A549 (cell line): ENCODE measurements around the gene REEP5.
"Not testable (repeated sequence)": the region's sequence is repeated elsewhere in the genome, so short reads cannot be mapped to it uniquely, and the experiment has no call there.

ENCODE experiments used
- CHD4 ChIP-seq: fragments of 200-600 bp; sonication (generic); IDR thresholded peaks from 2 replicates; pipeline ENCODE4 v1.6.1; 2016; ENCODE audit warnings: antibody characterized with exemption, mild to moderate bottlenecking, borderline replicate concordance
- CTCF ChIP-seq: fragments of >200 bp; sonication (Bioruptor Twin); formaldehyde crosslinking; IDR thresholded peaks from 3 replicates; pipeline ENCODE4 v1.5.1; 2016
- ESRRA ChIP-seq: fragments of 150-350 bp; IDR thresholded peaks from 2 replicates; pipeline ENCODE4 v1.6.1; 2014; ENCODE audit warnings: mild to moderate bottlenecking, low read length, borderline replicate concordance
- HOXA7 ChIP-seq: fragments of 250-450 bp; sonication (Bioruptor Pico); IDR thresholded peaks from 2 replicates; pipeline ENCODE4 v1.5.0; 2020; ENCODE audit warnings: mild to moderate bottlenecking, moderate library complexity
- KDM5A ChIP-seq: fragments of 200-600 bp; sonication (generic); IDR thresholded peaks from 2 replicates; pipeline ENCODE4 v1.6.1; 2016; ENCODE audit warnings: antibody characterized with exemption, mild to moderate bottlenecking
- POLR2A ChIP-seq: IDR thresholded peaks from 2 replicates; pipeline ENCODE4 v1.6.1; 2012; ENCODE audit warnings: mild to moderate bottlenecking, low read length
- RFX5 ChIP-seq: fragments of 450-650 bp; IDR thresholded peaks from 2 replicates; pipeline ENCODE4 v1.7.1; 2014; ENCODE audit warnings: antibody characterized with exemption, mild to moderate bottlenecking, moderate library complexity

- TF ChIP-seq KDM5A; POLR2A; HOXA7 (CRISPR knock-in tag); CHD4; CTCF; RFX5; ESRRA: not testable (repeated sequence)
Observed at GRCh38 chr5:112963374-112963733, 41.3 kb upstream of the REEP5 start.
